GM23338 (cell line): Measurements from ENCODE around the gene LHX4. TPM values are rescaled to one million over a fixed set of nuclear protein-coding genes. Genes with fewer than 3 reads are reported as not detected.

Experiments used
- ATAC-seq: fragments of 200-7000 bp; cut with Tn5 transposase; 3 replicates; pipeline ENCODE4 v1.9.1; 2020
- DNase-seq: peaks from one replicate; pipeline ENCODE4 v3.0.0-alpha.2; 2015; ENCODE audit warnings: low spot score
- H2AFZ ChIP-seq: fragments of 200-600 bp; sonication (generic); 2 replicates; pipeline ENCODE4 v1.8.0; 2016; ENCODE audit warnings: antibody characterized with exemption, mild to moderate bottlenecking, moderate library complexity
- H3F3A ChIP-seq: fragments of 200-600 bp; sonication (generic); replicated peaks from 2 replicates; pipeline ENCODE4 v1.8.0; 2017; ENCODE audit warnings: antibody characterized with exemption, mixed run types, low read depth
- H3K27ac ChIP-seq: fragments of 200-600 bp; sonication (generic); 2 replicates; pipeline ENCODE4 v1.6.1; 2016; ENCODE audit warnings: low read depth
- H3K27me3 ChIP-seq: fragments of 200-600 bp; sonication (generic); 2 replicates; pipeline ENCODE4 v1.8.0; 2016; ENCODE audit warnings: mild to moderate bottlenecking, mixed run types, moderate library complexity; ENCODE audit not compliant: insufficient read depth
- H3K36me3 ChIP-seq: fragments of 200-600 bp; sonication (generic); 2 replicates; pipeline ENCODE4 v1.8.0; 2016; ENCODE audit warnings: mild to moderate bottlenecking; ENCODE audit not compliant: insufficient read depth
- H3K4me1 ChIP-seq: fragments of 200-600 bp; sonication (generic); 2 replicates; pipeline ENCODE4 v1.8.0; 2016; ENCODE audit warnings: mild to moderate bottlenecking, moderate library complexity; ENCODE audit not compliant: insufficient read depth
- H3K4me2 ChIP-seq: fragments of 200-600 bp; sonication (generic); 2 replicates; pipeline ENCODE4 v1.7.1; 2017; ENCODE audit warnings: mixed run types
- H3K4me3 ChIP-seq: fragments of 200-600 bp; sonication (generic); 2 replicates; pipeline ENCODE4 v1.6.1; 2016; ENCODE audit warnings: mixed run types
- H3K79me2 ChIP-seq: fragments of 200-600 bp; sonication (generic); replicated peaks from 2 replicates; pipeline ENCODE4 v1.8.0; 2017; ENCODE audit warnings: mild to moderate bottlenecking; ENCODE audit not compliant: insufficient read depth
- H3K9me2 ChIP-seq: fragments of 200-600 bp; sonication (generic); 2 replicates; pipeline ENCODE4 v1.8.0; 2017; ENCODE audit not compliant: insufficient read depth
- H4K20me1 ChIP-seq: fragments of 200-600 bp; sonication (generic); replicated peaks from 2 replicates; pipeline ENCODE4 v1.8.0; 2017; ENCODE audit warnings: mild to moderate bottlenecking; ENCODE audit not compliant: insufficient read depth
- H3K27ac Mint-ChIP-seq: 2 replicates; pipeline ENCODE4 v1.8.0; 2020; ENCODE audit warnings: inconsistent platforms, mild to moderate bottlenecking, moderate library complexity, mixed read lengths
- H3K27me3 Mint-ChIP-seq: 3 replicates; pipeline ENCODE4 v1.8.0; 2022; ENCODE audit warnings: low read depth, mild to moderate bottlenecking, moderate library complexity, mixed read lengths, inconsistent platforms; ENCODE audit not compliant: insufficient read depth, poor library complexity
- H3K36me3 Mint-ChIP-seq: 3 replicates; pipeline ENCODE4 v1.8.0; 2021; ENCODE audit warnings: low read depth, mild to moderate bottlenecking, inconsistent platforms, moderate library complexity, mixed read lengths
- H3K4me1 Mint-ChIP-seq: 3 replicates; pipeline ENCODE4 v1.8.0; 2020; ENCODE audit warnings: mild to moderate bottlenecking, inconsistent platforms, mixed read lengths
- H3K4me3 Mint-ChIP-seq: 3 replicates; pipeline ENCODE4 v1.8.0; 2021; ENCODE audit warnings: moderate library complexity, mild to moderate bottlenecking, inconsistent platforms, mixed read lengths
- H3K9me3 Mint-ChIP-seq: 3 replicates; pipeline ENCODE4 v1.8.0; 2020; ENCODE audit warnings: moderate library complexity, mild to moderate bottlenecking, inconsistent platforms, mixed read lengths
- EZH2 ChIP-seq: fragments of 200-600 bp; sonication (generic); IDR thresholded peaks from one replicate; pipeline ENCODE4 v1.8.0; 2017; ENCODE audit warnings: antibody characterized with exemption, mild to moderate bottlenecking, low read depth; ENCODE audit not compliant: unreplicated experiment
- EZH2phosphoT487 ChIP-seq: fragments of 200-600 bp; sonication (generic); IDR thresholded peaks from one replicate; pipeline ENCODE4 v1.8.1; 2018; ENCODE audit warnings: antibody characterized with exemption; ENCODE audit not compliant: unreplicated experiment
- JUNB ChIP-seq: IDR thresholded peaks from one replicate; pipeline ENCODE4 v1.6.1; 2016; ENCODE audit warnings: antibody characterized with exemption; ENCODE audit not compliant: unreplicated experiment
- POLR2AphosphoS5 ChIP-seq: IDR thresholded peaks from 2 replicates; pipeline ENCODE4 v1.6.1; 2016; ENCODE audit warnings: antibody characterized with exemption, low read depth
- STAT1 ChIP-seq: IDR thresholded peaks from one replicate; pipeline ENCODE4 v1.6.1; 2016; ENCODE audit warnings: antibody characterized with exemption; ENCODE audit not compliant: unreplicated experiment
- ZNF114 ChIP-seq: fragments of 250-450 bp; sonication (Bioruptor Pico); IDR thresholded peaks from 2 replicates; pipeline ENCODE4 v1.5.0; 2020; ENCODE audit warnings: mild to moderate bottlenecking, moderate library complexity
- polyA plus RNA-seq: library from polyadenylated mRNA; unstranded; fragments of >200 nt; fragmentation: Nextera tagmentation; extraction: Ambion mirVana; gene quantifications from 2 replicates; pipeline ENCODE4 v1.2.1, GENCODE V29; 2016
- total RNA-seq: library from RNA; depleted of rRNA; stranded (reverse); fragments of >200 nt; shearing (Covaris generic); gene quantifications from 2 replicates; pipeline ENCODE4 v1.2.3, GENCODE V29; 2014
- TF ChIP-seq, protein P1 (sequence below), 2 experiments: fragments of 200-600 bp in 1 of 2; sonication (generic) in 1 of 2; conservative IDR thresholded peaks; 2 replicates each; pipeline versions ENCODE4 v1.5.1 to v1.6.1; 2016 to 2017; ENCODE audit warnings: antibody characterized with exemption in 2 of 2, low read depth in 2 of 2, mild to moderate bottlenecking in 2 of 2, moderate library complexity in 1 of 2

The LHX4 gene
- total and polyA plus RNA-seq, 2 experiments from 2014 or later, result 1.4 to 2.5 TPM

DNA sequence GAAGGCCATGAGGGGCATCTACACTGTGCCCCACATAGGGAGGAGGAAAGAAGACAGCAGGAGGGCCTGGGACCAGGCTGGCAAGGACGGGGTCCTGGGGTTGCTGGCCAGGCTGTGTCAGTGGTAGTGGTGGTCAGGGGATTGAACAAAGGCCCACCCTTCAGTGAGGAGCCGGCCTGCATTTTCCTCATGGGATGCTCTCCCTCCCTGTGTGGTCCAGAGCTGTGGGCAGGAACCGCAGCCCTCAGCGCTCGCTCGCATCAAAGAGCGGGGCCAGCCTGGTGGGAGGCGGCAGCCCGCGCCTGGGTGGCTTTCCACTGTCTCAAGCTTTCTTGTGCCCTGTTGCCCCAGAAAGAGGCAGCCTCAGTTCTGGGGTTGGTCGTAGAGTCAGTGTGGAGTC lies 24.8 kb downstream of the LHX4 start (continued):
- TF ChIP-seq, protein P1, sequence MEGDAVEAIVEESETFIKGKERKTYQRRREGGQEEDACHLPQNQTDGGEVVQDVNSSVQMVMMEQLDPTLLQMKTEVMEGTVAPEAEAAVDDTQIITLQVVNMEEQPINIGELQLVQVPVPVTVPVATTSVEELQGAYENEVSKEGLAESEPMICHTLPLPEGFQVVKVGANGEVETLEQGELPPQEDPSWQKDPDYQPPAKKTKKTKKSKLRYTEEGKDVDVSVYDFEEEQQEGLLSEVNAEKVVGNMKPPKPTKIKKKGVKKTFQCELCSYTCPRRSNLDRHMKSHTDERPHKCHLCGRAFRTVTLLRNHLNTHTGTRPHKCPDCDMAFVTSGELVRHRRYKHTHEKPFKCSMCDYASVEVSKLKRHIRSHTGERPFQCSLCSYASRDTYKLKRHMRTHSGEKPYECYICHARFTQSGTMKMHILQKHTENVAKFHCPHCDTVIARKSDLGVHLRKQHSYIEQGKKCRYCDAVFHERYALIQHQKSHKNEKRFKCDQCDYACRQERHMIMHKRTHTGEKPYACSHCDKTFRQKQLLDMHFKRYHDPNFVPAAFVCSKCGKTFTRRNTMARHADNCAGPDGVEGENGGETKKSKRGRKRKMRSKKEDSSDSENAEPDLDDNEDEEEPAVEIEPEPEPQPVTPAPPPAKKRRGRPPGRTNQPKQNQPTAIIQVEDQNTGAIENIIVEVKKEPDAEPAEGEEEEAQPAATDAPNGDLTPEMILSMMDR (conservative IDR thresholded peaks at IDR 0.05; ENCODE audit: low read depth in 2 of 2), result no peak
- TF ChIP-seq ZNF114 (CRISPR knock-in tag), result no peak

DNA sequence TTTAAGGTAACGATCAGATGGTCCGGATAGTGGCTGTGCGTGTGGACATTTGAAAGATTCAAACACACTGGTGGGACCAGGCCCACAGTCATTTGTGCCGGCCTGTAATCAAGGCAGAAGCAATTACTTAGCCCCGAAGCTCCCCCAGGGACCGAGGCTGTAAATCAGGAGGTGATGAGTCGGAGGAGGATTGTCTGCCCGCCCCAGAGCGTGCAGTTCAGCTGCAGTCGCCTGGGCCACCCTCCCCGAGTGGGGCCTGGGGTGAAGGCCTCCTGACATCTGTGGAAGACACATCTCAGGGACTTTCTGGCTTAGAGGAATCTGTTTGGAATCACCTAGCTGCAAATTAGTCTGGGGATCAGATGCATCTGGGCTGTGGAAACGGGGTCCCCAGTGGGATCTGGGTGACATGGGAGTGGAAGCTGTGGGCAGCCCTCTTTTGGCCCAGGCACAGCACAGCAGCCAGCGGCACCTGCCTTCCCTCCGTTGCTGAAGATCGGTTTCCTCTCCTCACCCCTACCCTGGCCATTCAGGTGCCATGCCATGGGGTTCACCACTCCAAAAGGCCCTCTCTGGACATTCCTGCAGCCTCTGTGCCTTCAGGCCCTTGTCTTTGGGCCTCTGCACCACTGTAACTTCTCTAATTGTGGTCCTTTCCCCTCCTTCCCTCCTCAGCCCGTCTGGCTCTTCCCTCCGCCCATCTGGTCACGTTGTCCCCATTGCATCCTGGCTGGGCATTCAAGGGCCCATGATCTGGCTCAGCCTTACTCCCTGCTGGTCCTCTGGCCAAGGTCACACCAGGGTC lies 25.7 kb downstream of the LHX4 start:
- H3K4me2 ChIP-seq, result no peak overlapping the region
- no peaks in the 10 kb centered on the region for H4K20me1 ChIP-seq
- no peak overlapping the region for H3K4me3 ChIP-seq
- no peak overlapping the region; the same call in 1 of the 2 replicates for H3K27ac Mint-ChIP-seq
- H3K9me2 ChIP-seq, result no peaks in the 10 kb centered on the region
- H3K4me1 Mint-ChIP-seq, result peaks cover 37% of the 10 kb centered on the region
- no peaks in the 10 kb centered on the region for H3F3A ChIP-seq
- no peaks in the 10 kb centered on the region for H3K4me1 ChIP-seq
- H3K27ac ChIP-seq, result no peak overlapping the region
- H3K36me3 ChIP-seq, result no peaks in the 10 kb centered on the region
- no peaks in the 10 kb centered on the region for H3K27me3 ChIP-seq
- TF ChIP-seq STAT1 (no peak), EZH2phosphoT487 (no peak), ZNF114 (CRISPR knock-in tag) (no peak), JUNB (no peak), POLR2AphosphoS5 (no peak), EZH2 (no peak)
- TF ChIP-seq, protein P1 (conservative IDR thresholded peaks at IDR 0.05; ENCODE audit: low read depth in 2 of 2), result no peak
- ATAC-seq (no peak), DNase-seq (no peak)
- H2AFZ ChIP-seq, result no peak overlapping the region
- H3K4me3 Mint-ChIP-seq, result no peak overlapping the region
- H3K79me2 ChIP-seq, result no peaks in the 10 kb centered on the region
- peaks cover 14% of the 10 kb centered on the region for H3K27me3 Mint-ChIP-seq
- H3K36me3 Mint-ChIP-seq, result no peaks in the 10 kb centered on the region; the same call in 2 of the 3 replicates
- no peaks in the 10 kb centered on the region; the same call in 2 of the 3 replicates for H3K9me3 Mint-ChIP-seq
